Gastrocnemius medialis (tissue), 4 donors: ENCODE data around the gene RNASE13. TPM values are rescaled to one million over a fixed set of nuclear protein-coding genes. Genes with fewer than 3 reads are reported as not detected.

Source experiments
- ATAC-seq, 2 donors: fragments of 150-250 bp; one replicate each; pipeline ENCODE4 v1.9.1; 2016
- DNase-seq, 2 donors: peaks; one replicate each; pipeline ENCODE4 v3.0.0-alpha.2; 2019
- H3K27ac ChIP-seq, 4 donors: fragments of 200-600 bp; sonication (generic); 1 replicate in 1 of 4; 2 replicates in 3 of 4; pipeline ENCODE4 v1.5.1; 2016 to 2018; ENCODE audit warnings: mild to moderate bottlenecking in 2 of 4, moderate library complexity in 1 of 4
- H3K27me3 ChIP-seq, 3 donors: fragments of 200-600 bp; sonication (generic) in 2 of 3; 1 replicate in 1 of 3; 2 replicates in 2 of 3; pipeline versions ENCODE4 v1.5.1 to v1.6.0; 2016 to 2019; ENCODE audit warnings: mild to moderate bottlenecking in 1 of 3, moderate library complexity in 1 of 3
- H3K36me3 ChIP-seq, 2 donors: fragments of 200-600 bp; sonication (generic) in 1 of 2; one replicate each; pipeline ENCODE4 v1.5.1; 2017 to 2018
- H3K4me1 ChIP-seq, 2 donors: fragments of 200-600 bp; sonication (generic) in 1 of 2; one replicate each; pipeline ENCODE4 v1.5.1; 2016 to 2017; ENCODE audit warnings: mild to moderate bottlenecking in 2 of 2
- H3K4me3 ChIP-seq, 4 donors: fragments of 200-600 bp; sonication (generic) in 3 of 4; 1 replicate in 1 of 4; 2 replicates in 3 of 4; pipeline ENCODE4 v1.5.1; 2016 to 2019; ENCODE audit warnings: mild to moderate bottlenecking in 2 of 4
- H3K9me3 ChIP-seq, 3 donors: fragments of 200-600 bp; sonication (generic) in 2 of 3; 1 replicate in 1 of 3; 2 replicates in 2 of 3; pipeline ENCODE4 v1.5.1; 2016 to 2019
- CTCF ChIP-seq, 5 experiments: fragments of 450-650 bp in 3 of 5; fragments of 200-600 bp in 2 of 5; sonication (generic) in 2 of 5; IDR thresholded peaks in 4 of 5; conservative IDR thresholded peaks in 1 of 5; 1 replicate in 4 of 5; 2 replicates in 1 of 5; pipeline ENCODE4 v1.5.1; 2016 to 2019; ENCODE audit warnings: antibody characterized with exemption in 5 of 5, mild to moderate bottlenecking in 3 of 5, moderate library complexity in 3 of 5
- POLR2A ChIP-seq, 2 donors: fragments of 450-650 bp; IDR thresholded peaks; one replicate each; pipeline ENCODE4 v1.6.1; 2017; ENCODE audit warnings: antibody characterized with exemption in 2 of 2, mild to moderate bottlenecking in 2 of 2, moderate library complexity in 2 of 2
- in situ Hi-C, 4 donors: fragments of 200-750 bp; cut with MboI; loops; one replicate each; pipeline versions ENCODE4 v1.15.0 to v1.8.0; 2017; ENCODE audit warnings: low sequenced_read_pairs in 4 of 4
- intact Hi-C: fragments of 100-400 bp; cut with DNase I; formaldehyde crosslinking; loops from one replicate; pipeline ENCODE4 v1.15.1; 2023; ENCODE audit warnings: low total_unique reads
- total RNA-seq, 4 donors: library from RNA; depleted of rRNA; stranded (reverse); fragments of >200 nt; gene quantifications; one replicate each; pipeline versions ENCODE4 v1.1.0 to v1.2.3, GENCODE V29; 2016

The RNASE13 gene
- total RNA-seq, 4 donors from 2014 or later, result not detected

- intact Hi-C loops (no loop called here), in situ Hi-C loops (loop anchor here in 1 of 4 donors (25.0 kb wide), 1 partner anchor 570 kb away; the partner anchor contains the start of genes APEX1, OSGEP, PIP4P1 and PNP)
- H3K27ac ChIP-seq, result peak overlapping the region in 3 of 4 donors; percentile 48 to 55 (median 52)
- H3K27me3 ChIP-seq, result no peaks in the 10 kb centered on the region
- no peak overlapping the region for H3K4me3 ChIP-seq
- H3K36me3 ChIP-seq, result no peaks in the 10 kb centered on the region
- peaks cover 19 to 47% of the 10 kb centered on the region in 2 donors for H3K4me1 ChIP-seq
- ATAC-seq, result peak; percentile 64 to 71
- H3K9me3 ChIP-seq, result no peaks in the 10 kb centered on the region
- no peak for TF ChIP-seq CTCF (IDR thresholded peaks at IDR 0.05 in 4 of 5, conservative IDR thresholded peaks at IDR 0.05 in 1 of 5)
- no peak for TF ChIP-seq POLR2A (IDR thresholded peaks at IDR 0.05)
- peak in 1 of 2 donors; percentile 73 for DNase-seq
Observed at GRCh38 chr14:21032326-21033132, 2.1 kb downstream of the RNASE13 start.

GRCh38 chr14:21030531-21030930, 4.1 kb downstream of the RNASE13 start:
- H3K27ac ChIP-seq, result peak overlapping the region in 1 of 4 donors; percentile 100
- in situ Hi-C loops, result loop anchor here in 1 of 4 donors (25.0 kb wide), 1 partner anchor 568 kb away; the partner anchor contains the start of genes APEX1, OSGEP, PIP4P1 and PNP
- intact Hi-C loops, result no loop called here

GRCh38 chr14:21029917-21030316, 4.7 kb downstream of the RNASE13 start, which contains the start of gene TPPP2:
Gene TPPP2 (plus strand): TSS chr14:21030217. CDS start chr14:21030582, 365 bp downstream.
- no peak for ATAC-seq
- Histone ChIP-seq H3K27me3 (no peaks in the 10 kb centered on the region), H3K36me3 (no peaks in the 10 kb centered on the region), H3K4me1 (peaks cover 28 to 55% of the 10 kb centered on the region in 2 donors), H3K9me3 (no peaks in the 10 kb centered on the region), H3K4me3 (no peak within 1 kb of the TSS), H3K27ac (peak within 1 kb of the TSS; percentile 22 to 100 (median 98))
- in situ Hi-C loops, result loop anchor here in 1 of 4 donors (25.0 kb wide), 1 partner anchor 568 kb away; the partner anchor contains the start of genes APEX1, OSGEP, PIP4P1 and PNP
- no peak for DNase-seq
- TF ChIP-seq POLR2A (IDR thresholded peaks at IDR 0.05), result no peak
- no peak for TF ChIP-seq CTCF (IDR thresholded peaks at IDR 0.05 in 4 of 5, conservative IDR thresholded peaks at IDR 0.05 in 1 of 5)
- intact Hi-C loops, result no loop called here

More at GRCh38 chr14:21030531-21030930, 4.1 kb downstream of the RNASE13 start:
- Histone ChIP-seq H3K36me3 (no peaks in the 10 kb centered on the region), H3K9me3 (no peaks in the 10 kb centered on the region), H3K27me3 (no peaks in the 10 kb centered on the region), H3K4me1 (peaks cover 28 to 55% of the 10 kb centered on the region in 2 donors), H3K4me3 (no peak overlapping the region)
- ATAC-seq, result no peak
- no peak for TF ChIP-seq POLR2A (IDR thresholded peaks at IDR 0.05)
- no peak for TF ChIP-seq CTCF (IDR thresholded peaks at IDR 0.05 in 4 of 5, conservative IDR thresholded peaks at IDR 0.05 in 1 of 5)
- DNase-seq, result no peak

- TF ChIP-seq CTCF (IDR thresholded peaks at IDR 0.05 in 4 of 5, conservative IDR thresholded peaks at IDR 0.05 in 1 of 5) (no peak), POLR2A (IDR thresholded peaks at IDR 0.05) (peak; percentile 22 to 30)
- Histone ChIP-seq H3K36me3 (peaks cover 0 to 15% of the 10 kb centered on the region in 2 donors), H3K4me3 (peak overlapping the region in 1 of 4 donors; percentile 10), H3K27ac (peak overlapping the region; percentile 97 to 100 (median 100)), H3K27me3 (no peaks in the 10 kb centered on the region), H3K9me3 (no peaks in the 10 kb centered on the region), H3K4me1 (peaks cover 50 to 53% of the 10 kb centered on the region in 2 donors)
- DNase-seq, result peak in 1 of 2 donors; percentile 84
- in situ Hi-C loops (loop anchor here in 1 of 4 donors (25.0 kb wide), 1 partner anchor 565 kb away; the partner anchor contains the start of genes APEX1, OSGEP, PIP4P1 and PNP), intact Hi-C loops (no loop called here)
- peak; percentile 53 to 61 for ATAC-seq
Observed at GRCh38 chr14:21026988-21027315, 7.7 kb downstream of the RNASE13 start.
